Activated CD4-positive, alpha-beta T cell treated with anti-CD3 and anti-CD28 coated beads, Interleukin-2, Interleukin-4, amounts not matched to agents 100 ng/mL and 50 ng/mL, durations not matched to agents 16 hours and 8 hours (primary cell): Measurements from ENCODE around the gene HNRNPA2B1.
"Not testable (repeated sequence)": the region's sequence is repeated elsewhere in the genome, so short reads cannot be mapped to it uniquely, and the experiment has no call there.

Experiments used
- DNase-seq: peaks from one replicate; pipeline ENCODE4 v3.0.0-alpha.2; 2020; ENCODE audit warnings: low spot score

The HNRNPA2B1 gene

DNA sequence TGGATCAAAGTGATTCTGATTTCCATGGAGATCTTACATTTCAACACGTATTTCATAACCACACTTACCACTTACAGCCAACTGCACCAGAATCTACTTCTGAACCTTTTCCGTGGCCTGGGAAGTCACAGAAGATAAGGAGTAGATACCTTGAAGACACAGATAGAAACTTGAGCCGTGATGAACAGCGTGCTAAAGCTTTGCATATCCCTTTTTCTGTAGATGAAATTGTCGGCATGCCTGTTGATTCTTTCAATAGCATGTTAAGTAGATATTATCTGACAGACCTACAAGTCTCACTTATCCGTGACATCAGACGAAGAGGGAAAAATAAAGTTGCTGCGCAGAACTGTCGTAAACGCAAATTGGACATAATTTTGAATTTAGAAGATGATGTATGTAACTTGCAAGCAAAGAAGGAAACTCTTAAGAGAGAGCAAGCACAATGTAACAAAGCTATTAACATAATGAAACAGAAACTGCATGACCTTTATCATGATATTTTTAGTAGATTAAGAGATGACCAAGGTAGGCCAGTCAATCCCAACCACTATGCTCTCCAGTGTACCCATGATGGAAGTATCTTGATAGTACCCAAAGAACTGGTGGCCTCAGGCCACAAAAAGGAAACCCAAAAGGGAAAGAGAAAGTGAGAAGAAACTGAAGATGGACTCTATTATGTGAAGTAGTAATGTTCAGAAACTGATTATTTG is 15.3 kb downstream of the HNRNPA2B1 start:
- no peak for DNase-seq

DNA sequence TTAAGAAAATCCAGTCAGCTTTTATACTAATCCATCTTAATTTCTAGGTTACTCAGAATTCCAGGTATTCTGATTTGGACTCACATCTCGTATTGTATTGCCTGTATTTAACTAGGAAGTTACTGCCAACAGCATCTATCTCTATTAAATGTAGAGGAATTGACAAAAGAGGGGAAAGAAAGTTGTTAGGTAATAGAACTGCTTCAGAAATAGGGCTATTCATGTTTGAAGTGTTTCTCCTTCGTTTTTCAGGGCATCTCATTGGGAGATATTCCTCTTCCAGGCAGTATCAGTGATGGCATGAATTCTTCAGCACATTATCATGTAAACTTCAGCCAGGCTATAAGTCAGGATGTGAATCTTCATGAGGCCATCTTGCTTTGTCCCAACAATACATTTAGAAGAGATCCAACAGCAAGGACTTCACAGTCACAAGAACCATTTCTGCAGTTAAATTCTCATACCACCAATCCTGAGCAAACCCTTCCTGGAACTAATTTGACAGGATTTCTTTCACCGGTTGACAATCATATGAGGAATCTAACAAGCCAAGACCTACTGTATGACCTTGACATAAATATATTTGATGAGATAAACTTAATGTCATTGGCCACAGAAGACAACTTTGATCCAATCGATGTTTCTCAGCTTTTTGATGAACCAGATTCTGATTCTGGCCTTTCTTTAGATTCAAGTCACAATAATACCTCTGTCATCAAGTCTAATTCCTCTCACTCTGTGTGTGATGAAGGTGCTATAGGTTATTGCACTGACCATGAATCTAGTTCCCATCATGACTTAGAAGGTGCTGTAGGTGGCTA is 16.1 kb downstream of the HNRNPA2B1 start:
- DNase-seq = not testable (repeated sequence)

DNA sequence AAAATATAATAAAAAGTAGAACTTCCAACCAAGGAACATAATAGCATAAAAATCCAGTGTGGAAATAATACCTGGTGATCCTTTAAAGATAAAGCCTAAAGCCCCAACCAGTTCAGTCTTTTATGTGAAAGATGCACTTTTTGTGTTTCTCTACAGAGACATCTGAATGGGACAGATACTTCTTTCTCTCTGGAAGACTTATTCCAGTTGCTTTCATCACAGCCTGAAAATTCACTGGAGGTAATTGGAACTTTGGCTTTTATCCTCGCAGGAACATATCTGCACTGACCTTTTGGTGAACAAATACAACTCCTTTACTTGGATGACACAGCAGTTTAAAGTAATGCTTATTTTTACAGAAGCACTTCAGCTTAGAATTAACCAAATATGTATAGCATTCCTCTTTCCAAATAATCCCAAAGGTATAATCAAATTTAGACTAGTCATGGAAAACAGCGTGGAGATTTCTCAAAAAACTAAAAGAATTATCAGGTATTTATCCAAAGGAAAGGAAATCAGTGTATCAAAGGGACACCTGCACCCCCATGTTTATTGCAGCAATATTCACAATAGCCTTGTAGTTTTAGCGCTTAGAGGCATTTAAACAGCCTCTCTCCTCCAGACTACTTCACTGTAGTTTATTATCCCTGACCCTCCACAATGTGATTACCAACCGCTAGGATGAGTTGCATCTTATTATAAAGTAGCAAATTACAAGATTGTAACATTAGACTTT is 16.8 kb downstream of the HNRNPA2B1 start:
- no peak for DNase-seq

DNA sequence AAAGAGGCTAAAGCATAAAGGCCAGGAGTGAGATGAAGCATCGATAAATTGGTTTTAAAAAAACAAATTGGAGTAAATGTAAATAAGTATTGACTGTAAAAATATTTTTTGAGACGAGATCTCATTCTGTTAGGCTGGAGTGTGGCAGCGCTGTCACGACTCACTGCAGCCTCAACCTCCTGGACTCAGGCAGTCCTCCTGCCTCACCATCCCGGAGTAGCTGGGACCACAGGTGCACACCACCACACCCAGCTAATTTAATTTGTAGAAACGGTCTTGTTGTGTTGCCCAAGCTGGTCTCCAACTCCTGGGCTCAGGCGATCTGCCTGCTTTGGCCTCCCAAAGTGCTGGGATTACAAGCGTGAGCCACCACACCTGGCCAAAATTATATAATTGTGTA is 17.8 kb downstream of the HNRNPA2B1 start:
- DNase-seq = no peak

DNA sequence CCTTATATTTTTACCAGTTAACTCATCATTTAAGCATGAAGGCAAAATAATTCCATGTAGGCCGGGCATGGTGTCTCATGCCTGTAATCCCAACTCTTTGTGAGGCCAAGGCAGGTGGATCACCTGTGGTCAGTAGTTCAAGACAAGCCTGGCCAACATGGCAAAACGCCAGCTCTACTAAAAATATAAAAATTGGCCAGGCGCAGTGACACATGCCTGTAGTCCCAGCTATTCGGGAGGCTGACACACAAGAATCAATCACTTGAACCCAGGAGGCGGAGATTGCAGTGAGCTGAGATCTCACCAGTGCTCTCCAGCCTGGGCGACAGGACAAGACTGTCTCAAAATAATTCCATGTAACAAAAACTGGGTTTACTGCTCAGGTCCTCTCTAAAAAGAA is 18.3 kb downstream of the HNRNPA2B1 start:
- DNase-seq = no peak

DNA sequence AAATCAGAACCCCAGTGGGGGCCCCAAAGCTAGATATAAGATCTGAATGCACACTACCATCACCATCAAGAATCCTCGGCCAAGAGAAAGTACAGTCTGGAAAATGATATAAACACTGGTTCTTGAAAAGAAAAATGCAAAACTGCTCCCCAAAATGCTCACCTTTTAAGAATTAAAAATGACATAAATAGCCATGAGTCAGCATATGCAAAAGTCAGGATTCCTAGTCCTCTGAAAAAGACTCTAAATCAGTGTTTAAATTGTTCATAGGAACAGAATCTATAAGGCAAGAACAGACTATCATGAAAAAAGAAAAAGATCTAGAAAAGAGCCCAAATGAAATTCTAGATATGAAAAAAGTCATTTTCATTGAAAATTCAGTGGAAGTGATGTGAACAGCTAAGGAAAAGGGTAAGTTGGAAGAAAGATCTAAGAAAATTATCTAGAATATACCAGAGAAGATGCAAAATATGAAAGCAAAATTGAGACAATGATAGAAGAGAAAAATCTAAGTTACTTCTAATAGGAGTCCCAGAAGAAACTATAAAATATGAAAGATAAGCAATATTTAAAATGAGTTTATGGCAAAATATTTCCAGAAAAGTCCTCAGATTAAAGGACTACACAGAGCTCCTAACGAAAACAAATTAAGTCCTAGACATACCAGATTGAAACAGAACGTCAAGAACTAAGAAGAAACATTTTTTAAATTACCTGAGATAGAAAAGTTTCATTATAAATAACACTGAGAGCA is 18.9 kb downstream of the HNRNPA2B1 start:
- no peak for DNase-seq

DNA sequence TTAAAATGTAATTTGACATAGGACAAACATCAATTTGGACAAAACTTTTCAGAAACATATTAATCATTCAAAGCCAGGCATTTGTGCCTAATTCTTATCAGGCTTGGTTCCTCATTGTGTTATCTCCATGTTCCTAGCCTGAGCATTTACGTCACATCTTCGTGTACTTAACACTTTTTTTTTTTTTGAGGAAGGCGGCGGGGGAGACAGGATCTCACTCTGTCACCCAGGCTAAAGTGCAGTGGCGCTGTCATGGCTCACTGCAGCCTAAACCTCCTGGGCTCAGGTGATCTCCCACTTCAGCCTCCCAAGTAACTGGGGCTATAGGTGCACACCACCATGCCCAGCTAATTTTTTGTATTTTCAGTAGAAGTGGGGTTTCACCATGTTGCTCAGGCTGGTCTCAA is 19.8 kb downstream of the HNRNPA2B1 start:
- no peak for DNase-seq

DNA sequence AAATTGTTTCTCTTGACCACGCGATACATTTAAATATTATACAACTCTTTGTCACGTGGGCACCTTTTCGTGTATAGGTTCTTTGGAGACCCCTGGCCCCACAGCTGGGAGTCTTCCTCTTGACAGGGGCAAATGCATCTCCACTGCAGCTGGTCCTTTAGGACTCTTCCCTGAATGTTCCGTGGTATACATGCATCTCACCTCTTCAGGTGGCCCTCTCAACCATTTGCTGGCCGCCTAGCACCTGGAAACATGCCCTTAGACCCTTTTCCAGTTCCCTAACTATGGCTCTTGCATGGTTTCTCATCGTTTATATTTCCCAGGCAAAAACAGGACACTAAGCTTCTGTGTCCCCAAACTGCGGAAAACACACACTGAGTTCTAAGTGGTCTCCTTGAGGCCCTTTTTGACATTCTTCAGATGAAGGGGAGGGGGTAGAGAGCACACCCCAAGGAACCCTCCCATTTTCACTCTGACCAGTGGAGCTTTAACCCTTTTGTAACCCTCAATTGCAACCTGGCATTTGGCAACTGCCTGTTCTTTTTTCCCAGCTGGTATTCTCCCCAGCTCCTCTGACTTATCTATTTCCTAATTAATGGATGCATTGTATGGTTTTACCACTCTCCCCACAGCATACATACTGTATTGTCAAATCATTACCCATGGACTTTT is 20.6 kb downstream of the HNRNPA2B1 start:
- DNase-seq = no peak

DNA sequence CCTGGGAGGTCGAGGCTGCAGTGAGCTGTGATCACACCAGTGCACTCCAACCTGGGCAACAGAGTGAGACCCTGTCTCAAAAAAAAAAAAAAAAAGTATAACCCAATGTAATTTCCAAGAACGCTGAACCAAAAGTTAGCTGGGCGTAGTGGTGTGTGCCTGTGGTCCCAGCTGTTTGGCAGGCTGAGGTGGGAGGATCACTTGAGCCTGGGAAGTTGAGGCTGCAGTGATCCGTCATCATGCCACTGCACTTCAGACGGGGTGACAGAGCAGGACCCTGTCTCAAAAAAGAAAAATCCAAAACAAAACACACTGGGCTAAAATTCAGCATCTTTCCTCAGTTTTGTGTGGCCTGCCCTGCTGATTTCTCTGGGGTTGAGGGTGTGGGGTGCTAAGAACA is 21.1 kb downstream of the HNRNPA2B1 start:
- DNase-seq = no peak

DNA sequence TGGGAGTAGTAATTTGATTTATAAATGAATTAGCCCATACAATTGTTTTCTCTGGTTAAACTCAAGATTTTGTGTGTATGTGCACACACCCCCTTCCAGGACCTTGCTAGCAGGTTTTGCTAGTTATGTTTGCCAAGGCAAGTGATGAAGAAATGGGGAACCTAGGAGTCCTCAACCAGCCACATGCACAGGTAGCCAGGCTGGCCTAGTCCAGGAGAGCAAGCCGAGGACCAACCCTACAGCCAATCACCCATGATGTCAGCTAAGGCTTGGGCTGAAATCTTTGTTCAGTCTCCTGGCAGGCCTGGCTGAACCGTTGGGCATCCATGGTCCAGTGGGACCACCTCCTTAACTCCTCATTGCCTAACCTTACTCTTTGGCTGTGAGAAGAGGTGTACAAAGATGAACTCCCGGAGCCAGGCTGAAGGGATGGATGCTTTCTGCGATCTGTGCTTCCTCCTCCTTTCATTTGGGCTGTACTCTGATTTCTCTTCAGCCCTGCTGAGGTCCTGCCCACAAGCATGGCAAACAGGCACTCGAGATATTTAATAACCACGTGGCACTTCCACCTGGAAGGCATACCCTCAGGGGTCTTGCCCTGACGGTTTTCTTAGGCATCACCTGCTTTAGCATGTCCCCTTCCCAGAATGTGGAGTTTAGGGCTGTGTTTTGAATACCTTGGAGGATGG is 22.1 kb downstream of the HNRNPA2B1 start:
- DNase-seq = no peak

DNA sequence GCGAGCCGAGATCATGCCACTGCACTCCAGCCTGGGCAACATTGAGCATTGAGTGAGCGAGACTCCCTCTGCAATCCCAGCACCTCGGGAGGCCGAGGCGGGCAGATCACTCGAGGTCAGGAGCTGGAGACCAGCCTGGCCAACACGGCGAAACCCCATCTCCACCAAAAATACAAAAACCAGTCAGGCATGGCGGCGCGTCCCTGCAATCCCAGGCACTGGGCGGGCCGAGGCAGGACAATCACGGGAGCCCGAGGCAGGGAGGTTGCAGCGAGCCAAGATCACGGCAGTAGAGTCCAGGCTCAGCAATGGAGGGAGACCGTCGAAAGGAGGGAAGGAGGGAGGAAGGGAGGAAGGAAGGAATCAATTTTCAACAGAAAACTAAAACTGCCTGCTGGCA is 23.3 kb downstream of the HNRNPA2B1 start:
- DNase-seq = not testable (repeated sequence)

DNA sequence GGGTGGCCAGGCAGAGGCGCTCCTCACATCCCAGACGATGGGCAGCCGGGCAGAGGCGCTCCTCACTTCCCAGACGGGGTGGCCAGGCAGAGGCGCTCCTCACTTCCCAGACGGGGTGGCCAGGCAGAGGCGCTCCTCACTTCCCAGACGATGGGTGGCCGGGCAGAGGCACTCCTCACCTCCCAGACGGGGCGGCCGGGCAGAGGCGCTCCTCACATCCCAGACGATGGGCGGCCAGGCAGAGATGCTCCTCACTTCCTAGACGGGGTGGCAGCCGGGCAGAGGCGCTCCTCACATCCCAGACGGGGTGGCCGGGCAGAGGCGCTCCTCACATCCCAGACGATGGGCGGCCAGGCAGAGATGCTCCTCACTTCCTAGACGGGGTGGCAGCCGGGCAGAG is 23.9 kb downstream of the HNRNPA2B1 start:
- not testable (repeated sequence) for DNase-seq

DNA sequence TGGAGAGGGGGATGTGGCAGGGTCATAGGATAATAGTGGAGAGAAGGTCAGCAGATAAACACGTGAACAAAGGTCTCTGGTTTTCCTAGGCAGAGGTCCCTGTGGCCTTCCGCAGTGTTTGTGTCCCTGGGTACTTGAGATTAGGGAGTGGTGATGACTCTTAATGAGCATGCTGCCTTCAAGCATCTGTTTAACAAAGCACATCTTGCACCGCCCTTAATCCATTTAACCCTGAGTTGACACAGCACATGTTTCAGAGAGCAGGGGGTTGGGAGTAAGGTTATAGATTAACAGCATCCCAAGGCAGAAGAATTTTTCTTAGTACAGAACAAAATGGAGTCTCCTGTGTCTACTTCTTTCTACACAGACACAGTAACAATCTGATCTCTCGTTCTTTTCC is 24.6 kb downstream of the HNRNPA2B1 start:
- DNase-seq = not testable (repeated sequence)

DNA sequence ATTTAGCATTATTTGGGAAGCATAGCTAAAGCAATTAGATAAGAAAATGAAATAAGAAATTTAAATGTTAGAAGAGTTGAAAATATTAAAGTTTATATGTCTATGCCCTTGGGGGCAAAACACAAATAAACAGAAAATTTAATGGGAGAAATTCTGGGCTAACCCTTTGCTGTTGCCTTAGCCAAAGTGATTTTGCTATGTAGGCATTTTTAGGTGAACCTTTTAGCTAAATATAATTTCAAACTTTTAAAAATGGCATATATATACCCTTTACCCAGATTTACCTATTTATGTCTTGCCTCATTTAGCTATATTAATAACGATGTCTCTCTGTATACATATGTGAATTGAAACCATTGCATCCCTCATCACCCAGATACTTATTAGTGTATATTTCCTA is 28.5 kb downstream of the HNRNPA2B1 start:
- no peak for DNase-seq

DNA sequence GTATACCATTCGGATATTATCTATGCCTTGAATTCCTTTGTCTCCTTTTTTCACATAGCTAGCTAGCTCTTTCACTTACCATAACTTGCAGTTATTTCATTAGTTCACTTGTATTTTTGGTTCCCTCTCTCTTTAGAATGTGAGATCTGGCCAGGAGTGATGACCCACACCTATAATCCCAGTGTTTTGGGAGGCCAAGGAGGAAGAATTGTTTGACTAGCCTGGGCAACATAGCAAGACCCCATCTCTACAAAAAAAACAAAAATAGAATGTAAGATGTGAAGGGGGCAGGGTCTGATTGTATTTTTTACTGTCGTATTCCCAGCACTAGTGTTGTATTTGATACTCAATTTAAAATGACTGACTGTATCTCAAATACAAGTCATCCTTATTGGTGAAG is 28.9 kb downstream of the HNRNPA2B1 start:
- no peak for DNase-seq

DNA sequence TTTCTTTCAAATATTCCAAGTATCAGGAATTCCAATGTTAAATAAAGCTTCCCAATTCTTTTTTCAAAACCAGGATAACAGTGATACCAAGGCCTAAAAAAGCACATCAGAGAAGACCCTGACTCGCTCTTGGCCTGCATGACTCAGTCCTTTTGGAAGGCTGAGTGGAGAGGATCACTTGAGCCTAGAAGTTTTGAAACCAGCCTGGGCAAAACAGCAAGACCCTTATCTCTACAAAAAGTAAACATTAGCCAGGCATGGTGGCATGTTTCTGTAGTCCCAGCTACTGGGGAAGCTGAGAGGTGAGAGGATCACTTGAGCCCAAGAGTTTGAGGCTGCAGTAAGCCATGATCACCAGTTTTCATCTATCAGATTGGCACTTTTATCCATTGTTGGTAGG is 29.9 kb downstream of the HNRNPA2B1 start:
- no peak for DNase-seq

DNA sequence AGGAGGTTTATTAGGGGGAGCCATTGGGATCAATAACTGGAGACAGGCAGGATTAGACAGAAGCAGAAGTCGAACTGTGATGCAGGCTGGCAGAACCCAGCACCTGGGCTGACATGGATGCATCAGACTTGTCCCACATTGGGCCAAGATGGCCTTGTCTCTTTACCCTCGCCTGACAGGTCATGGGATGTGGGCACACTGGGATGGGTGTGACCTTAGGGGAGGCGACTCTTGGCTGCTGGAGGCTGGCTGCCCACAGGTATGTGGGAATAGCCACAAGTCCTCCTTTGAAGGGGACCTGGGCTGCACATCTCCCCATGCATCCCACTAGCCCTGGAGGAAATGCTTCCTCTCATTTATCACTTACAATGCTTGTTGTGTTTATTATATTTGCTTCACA is 31.3 kb downstream of the HNRNPA2B1 start:
- DNase-seq = no peak

DNA sequence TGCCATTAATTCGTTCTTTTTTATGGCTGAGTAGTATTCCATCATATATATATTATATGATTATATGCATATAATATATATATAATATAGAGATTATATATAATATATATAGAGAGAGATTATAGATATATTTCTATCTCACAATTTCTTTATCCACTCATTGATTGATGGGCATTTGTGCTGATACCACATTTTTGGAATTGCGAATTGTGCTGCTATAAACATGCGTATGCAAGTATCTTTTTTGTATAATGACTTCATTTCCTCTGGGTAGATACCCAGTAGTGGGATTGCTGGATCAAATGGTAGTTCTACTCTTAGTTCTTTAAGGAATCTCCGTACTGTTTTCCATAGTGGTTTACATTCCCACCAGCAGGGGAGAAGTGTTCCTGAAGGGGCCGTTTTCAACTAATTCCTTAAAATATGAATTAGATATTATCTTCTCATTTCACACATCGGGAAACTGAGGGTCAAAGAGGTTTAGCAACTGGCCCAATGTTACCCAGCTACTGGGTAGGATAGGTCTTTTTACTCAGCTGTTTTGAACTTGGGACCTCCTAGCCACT is 32.0 kb downstream of the HNRNPA2B1 start:
- DNase-seq = no peak

DNA sequence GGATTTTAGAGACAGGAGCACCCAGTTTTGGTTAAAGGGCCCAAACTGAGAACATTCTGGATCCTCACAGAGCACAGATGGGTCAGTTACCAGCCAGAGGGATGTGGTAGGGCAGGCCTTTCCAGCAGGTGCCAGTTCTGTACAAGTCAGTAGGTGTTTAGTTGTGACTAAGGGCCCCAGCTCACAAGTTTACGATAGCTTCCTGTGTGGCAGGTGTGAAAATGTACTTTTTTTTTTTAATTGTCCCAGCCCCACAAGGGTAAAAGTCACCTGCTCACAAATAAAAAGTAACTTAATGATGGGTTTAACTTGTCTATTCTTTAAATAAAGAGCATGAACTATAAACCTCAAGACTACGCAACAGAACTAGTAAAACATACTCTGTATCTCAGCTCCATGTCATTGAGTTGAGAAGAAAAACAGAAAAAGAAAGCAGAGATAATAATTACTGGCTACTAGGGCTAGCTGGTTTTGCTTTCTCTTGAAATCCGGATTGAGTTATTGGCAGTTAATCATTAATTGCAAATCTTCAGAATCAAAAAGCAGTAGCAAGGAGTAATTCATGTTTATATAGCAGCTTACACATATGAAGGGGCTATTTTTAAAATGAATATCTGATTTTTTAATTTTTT is 33.1 kb downstream of the HNRNPA2B1 start:
- no peak for DNase-seq

DNA sequence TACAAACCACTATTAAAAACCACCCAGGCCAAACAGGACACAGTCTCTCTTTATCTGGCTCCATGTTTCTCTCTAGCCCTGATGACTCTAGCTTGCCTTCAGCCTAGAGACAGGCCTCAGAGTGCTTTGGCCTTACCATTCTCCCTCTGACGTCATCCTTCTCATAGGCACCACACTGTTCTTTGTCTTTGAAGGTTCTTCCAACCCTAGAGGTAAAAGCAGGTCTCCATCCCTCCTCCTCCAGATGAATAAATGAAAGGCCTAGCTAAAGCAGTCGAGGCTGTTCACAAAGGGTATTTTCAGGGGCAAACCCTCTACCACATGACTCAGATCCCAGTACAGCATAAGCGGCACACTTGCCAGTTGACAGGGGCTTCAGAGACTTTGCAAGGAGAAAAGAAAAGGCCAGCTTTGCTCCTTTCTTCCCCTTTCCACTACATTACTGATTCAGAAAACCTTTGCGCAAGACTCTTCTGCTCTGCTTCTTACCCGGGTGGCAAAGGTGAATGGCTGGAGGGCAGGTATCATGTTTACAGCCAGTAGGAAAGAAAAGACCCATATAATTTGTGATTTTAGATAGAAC is 33.8 kb downstream of the HNRNPA2B1 start:
- DNase-seq = no peak
